OCI-LY3 (cell line): ENCODE results near the gene IQGAP1.

Experiments
- EZH2phosphoT487 ChIP-seq: fragments of 200-600 bp; shearing (Covaris generic); IDR thresholded peaks from 2 replicates; pipeline ENCODE4 v1.6.1; 2018; ENCODE audit warnings: antibody characterized with exemption, mixed run types, low read depth
- TF ChIP-seq, protein P1 (sequence below): fragments of 200-600, 300-600 bp; sonication (generic); IDR thresholded peaks from 2 replicates; pipeline ENCODE4 v1.5.1; 2014; ENCODE audit warnings: antibody characterized with exemption, low read length, low read depth

DNA sequence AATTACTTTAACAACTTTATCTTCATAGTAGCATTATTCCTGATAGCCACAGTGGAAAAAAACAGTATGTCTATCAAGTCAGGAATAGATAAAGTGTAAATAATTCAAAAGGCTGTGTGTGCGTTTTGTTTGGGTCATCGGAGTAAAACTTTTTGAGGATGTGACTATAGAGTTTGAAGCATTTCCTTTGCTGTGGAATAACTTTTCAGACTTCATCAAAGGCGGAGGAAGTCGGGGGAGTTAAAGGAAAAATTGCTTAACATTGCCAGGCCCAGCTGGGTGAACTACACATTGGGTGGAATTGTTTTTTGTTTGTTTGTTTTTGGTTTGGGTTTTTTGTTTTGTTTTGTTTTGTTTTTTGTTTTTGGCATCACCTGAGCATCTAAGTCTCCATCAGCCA is 71.3 kb downstream of the IQGAP1 start:
- TF ChIP-seq, protein P1, sequence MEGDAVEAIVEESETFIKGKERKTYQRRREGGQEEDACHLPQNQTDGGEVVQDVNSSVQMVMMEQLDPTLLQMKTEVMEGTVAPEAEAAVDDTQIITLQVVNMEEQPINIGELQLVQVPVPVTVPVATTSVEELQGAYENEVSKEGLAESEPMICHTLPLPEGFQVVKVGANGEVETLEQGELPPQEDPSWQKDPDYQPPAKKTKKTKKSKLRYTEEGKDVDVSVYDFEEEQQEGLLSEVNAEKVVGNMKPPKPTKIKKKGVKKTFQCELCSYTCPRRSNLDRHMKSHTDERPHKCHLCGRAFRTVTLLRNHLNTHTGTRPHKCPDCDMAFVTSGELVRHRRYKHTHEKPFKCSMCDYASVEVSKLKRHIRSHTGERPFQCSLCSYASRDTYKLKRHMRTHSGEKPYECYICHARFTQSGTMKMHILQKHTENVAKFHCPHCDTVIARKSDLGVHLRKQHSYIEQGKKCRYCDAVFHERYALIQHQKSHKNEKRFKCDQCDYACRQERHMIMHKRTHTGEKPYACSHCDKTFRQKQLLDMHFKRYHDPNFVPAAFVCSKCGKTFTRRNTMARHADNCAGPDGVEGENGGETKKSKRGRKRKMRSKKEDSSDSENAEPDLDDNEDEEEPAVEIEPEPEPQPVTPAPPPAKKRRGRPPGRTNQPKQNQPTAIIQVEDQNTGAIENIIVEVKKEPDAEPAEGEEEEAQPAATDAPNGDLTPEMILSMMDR: no peak
- TF ChIP-seq EZH2phosphoT487: no peak
